GM21576 (cell line): ENCODE measurements around the gene PPM1E.

ENCODE experiments used
- ATAC-seq: cut with Tn5 transposase; IDR thresholded peaks from one replicate; pipeline ENCODE4 v1.9.1; 2021; ENCODE audit warnings: mild to moderate bottlenecking, moderate library complexity; ENCODE audit not compliant: unreplicated experiment

PPM1E gene

DNA sequence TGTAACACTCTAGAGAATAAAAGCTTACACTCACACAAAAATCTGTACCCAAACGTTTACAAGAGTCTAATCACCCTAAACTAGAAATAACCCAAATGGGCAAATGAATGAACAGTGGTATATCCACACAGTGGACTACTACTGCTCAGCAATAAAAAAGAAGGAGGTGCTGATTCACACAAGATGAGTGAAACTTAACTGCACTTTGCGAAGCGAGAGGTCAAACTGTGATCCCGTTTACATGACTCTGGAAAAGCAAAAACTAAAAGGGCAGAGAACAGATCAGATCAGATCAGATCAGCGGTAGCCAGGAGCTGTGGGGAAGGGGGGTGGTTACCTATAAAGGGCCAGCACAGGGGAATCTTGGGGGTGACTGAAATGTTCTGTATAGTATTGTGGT lies 237.7 kb downstream of the PPM1E start:
- no peak for ATAC-seq

- no peak for ATAC-seq
These were observed 239.7 kb downstream of the PPM1E start for GRCh38 chr17:58995247-58995940.

DNA sequence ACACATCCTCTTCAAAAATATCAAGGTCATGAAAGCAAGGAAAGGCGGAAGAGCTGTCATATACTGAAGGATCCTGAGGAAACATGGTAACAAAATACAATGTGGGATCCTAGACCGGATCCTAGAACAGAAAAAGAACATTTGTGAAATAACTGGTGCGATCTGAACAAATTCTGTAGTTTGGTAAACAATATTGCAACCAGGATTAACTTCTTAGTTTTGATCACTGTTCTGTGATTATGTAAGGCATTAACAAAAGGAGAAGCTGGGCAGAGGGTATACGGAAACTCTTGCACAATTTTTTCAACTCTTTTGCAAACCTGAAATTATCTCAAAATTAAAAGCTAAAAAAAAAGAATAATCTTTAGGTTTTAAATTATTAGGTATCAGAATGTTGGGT lies 241.3 kb downstream of the PPM1E start:
- no peak for ATAC-seq

- ATAC-seq, result no peak
These were observed 242.3 kb downstream of the PPM1E start for GRCh38 chr17:58997756-58998553.

GRCh38 chr17:58998871-58999270 lies 243.2 kb downstream of the PPM1E start:
- ATAC-seq, result no peak

DNA sequence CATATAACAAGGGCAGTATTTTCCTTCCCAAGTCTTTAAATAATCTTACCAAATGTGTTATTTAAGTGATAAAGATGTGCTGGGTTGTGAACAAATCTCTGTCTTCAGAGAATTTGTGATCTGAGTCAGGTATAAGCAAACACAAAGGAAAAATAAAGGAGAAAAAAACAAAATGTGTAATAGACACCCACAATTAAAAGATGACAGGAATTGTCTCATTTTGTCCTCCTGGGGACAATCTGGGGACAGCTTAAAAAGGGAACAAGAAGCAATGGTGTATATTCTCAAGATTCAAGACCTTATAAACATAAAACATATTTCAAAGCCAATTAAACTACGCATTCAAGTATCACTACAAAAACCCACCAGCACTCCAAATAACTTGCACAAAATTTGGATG lies 243.8 kb downstream of the PPM1E start:
- no peak for ATAC-seq

DNA sequence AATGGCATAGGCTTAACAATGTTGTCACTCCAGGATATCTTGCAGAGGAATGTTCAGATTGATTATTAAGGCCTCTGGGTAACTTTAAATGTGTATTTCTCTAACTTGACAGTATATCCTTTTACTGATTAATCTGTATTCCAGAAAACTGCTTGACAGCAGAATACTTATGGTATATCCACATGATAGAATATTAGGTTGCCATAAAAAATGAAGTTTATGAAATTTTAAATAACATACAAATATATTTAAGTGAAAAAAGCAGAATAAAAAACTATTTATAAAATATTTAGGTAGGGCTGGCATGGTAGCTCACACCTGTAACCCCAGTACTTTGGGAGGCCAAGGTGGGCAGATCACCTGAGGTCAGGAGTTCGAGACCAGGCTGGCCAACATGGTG lies 244.4 kb downstream of the PPM1E start:
- no peak for ATAC-seq

DNA sequence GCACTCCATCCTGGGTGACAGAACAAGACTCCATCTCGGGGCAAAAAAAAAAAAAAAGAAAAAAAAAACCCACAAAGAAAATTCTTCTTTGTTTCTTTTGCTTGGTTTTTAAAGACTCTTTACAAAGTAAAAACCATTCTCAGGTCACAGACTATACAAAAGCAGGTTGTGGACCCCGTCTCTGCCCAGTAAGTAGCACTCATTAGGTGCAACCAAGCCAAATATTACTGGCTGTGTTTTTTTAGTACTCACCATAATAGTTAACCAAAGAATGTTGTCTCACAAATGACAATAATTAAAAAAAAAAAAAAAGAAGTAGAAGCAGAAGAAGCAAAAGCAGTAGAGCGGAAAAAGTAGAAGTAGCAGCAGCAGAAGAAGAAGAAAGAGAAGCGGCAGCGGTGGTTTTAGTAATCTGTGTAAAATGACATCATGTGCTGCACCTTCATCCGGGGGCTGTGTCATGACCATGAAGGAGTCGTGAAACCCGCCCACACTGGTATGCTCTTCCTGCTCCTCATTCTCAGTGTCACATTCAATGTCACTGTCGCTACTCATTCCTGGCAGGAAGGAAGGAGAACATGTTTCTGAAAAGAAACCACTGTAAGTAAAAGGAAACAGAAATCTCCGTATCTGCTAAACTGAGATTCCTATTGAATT lies 245.6 kb downstream of the PPM1E start:
- ATAC-seq, result peak; percentile 95

DNA sequence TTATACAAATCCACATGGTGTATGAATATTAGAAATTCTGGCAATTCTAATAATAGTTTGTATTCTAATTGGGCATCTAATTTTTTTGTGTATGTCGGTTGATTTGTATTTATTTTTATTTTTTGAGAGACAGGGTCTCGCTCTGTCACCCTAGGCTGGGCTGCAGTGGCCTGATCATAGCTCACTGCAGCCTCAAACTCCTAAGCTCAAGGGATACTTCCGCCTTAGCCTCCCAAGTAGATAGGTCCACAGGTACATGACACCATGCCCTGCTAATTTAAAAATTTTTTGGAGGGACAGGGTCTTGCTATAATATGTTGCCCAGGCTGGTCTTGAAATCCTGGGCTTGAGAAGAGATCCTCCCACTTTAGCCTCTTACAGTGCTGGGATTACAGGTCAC lies 246.5 kb downstream of the PPM1E start:
- no peak for ATAC-seq

- no peak for ATAC-seq
These were observed 247.2 kb downstream of the PPM1E start for GRCh38 chr17:59002848-59003247.

DNA sequence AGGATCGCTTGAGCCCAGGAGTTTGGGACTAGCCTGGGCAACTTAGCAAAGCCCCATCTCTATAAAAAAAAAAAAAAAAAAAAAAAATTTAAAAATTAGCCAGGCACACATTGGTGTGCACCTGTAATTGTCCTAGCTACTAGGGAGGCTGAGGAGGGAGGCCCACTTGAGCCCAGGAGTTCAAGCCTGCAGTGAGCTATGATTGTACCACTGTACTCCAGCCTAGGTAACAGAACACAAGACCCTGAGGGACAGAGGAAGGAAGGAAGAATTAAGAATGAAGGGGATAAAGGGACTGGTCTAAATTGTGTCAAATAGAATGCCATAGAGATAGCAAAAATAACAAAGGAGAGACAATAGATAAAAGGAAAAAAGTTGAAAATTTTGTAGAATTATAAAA lies 248.2 kb downstream of the PPM1E start:
- ATAC-seq, result no peak

DNA sequence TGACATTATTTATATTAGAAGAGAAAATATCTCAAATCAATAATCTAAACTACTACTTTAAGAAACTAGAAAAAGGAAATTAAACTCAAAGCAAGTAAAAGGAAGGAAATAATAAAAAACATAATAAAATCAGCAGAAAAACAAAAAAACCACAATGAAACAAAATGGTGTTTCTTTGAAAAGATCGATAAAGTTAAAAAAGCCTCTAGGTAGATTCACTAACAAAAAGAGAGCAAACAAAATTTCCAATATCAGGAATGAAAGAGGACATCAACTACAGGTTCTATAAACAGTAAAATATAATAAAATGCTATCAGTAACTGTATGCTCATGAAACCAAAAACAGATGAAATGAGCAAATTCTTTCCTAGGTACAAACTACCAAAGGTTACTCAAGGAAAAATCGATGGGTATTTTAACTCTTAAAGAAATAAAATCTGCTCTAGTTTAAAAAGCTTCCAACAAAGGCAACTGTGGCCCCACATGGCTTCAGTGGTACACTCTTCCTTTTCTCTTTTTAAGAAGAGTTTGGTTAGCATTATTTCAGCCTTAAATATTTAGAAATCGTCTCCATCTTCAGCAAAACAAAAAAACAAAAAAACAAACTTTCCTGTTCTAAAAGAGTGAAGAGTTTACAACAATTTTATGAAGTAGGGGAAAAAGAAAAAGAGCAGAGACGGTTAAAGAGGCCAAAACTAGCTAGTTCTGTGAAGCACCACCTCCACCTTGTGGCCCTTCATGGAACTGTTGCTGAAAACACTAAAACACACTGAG lies 248.9 kb downstream of the PPM1E start:
- no peak for ATAC-seq

GRCh38 chr17:59007995-59008394 lies 252.3 kb downstream of the PPM1E start:
- ATAC-seq, result no peak

DNA sequence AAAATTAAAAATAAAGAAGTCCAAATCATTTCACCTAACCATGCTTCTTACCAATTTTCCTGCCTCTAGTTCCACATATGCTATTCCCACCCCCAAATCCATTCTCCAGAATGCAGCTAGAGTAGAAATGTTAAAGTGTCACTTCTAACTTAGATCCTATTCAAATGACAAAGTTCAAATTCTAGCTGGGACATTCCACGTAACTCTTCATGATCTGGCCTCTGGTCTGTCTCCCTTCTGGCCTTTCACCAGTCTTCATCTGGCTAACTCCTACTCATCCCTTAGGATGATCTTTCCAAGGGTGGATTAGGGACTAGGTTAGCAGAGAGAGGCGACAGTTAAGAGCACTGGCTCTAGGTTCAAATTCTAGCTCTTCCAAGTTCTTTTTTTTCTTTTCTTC lies 253.1 kb downstream of the PPM1E start:
- ATAC-seq, result no peak

GRCh38 chr17:59010026-59010425 lies 254.4 kb downstream of the PPM1E start:
- no peak for ATAC-seq

- ATAC-seq, result no peak
These were observed 256.3 kb downstream of the PPM1E start for GRCh38 chr17:59011975-59012374.

DNA sequence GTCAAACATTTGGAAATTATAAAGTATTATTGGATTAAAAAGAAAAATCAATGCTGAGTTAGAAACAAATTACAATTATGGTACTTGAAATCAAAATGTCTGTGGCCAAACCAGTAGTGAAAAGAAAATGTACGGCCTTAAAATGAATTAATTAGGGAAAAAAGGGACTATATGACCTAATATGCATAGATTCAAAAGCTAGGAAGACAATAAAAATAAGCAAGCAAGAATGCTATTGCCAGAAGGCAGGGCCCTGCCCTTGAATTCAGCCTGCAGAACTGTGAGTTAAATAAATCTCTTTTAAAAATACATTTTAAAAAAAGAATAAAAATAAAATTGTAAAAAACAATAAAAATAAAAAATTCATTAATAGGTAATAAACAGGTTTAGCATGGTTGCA lies 262.4 kb downstream of the PPM1E start:
- ATAC-seq, result no peak

DNA sequence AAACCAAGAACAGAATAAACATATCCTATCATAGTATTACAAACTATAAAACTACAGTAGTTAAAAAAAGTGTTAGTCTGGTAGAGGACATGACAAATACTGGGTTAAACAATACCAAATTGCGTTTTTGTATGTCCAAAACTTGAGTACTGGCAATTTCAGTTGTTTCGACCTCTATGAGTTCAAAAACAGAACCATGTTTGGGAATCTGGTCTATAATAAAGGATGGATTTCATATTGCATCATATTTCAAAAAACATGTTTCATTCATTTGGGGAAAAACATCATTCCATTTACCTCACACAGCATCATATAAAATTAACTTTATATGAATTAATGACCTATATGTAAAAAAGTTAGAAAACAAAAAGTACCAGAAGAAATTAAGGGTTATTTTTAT lies 269.3 kb downstream of the PPM1E start:
- ATAC-seq, result no peak

GRCh38 chr17:59026176-59026939 lies 270.7 kb downstream of the PPM1E start:
- ATAC-seq, result no peak

DNA sequence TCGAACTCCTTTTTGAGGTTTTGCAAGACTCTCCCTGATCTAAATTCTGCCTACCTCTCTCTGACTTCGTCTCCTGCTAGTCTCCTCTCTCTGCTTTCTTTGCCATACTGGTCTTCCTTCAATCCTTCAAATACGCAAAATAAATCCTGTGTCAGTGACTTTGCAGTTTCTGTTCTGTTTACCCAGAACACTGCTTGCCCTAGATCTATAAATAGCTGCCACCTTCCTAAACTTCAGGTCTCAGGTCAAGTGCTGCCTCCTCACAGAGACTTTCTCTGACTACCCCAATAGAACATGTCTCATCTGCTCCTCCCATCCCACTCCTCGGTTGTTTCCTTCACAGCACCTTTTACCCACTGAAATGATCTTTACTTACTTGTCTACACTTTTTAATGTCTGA lies 272.1 kb downstream of the PPM1E start:
- ATAC-seq, result no peak

GRCh38 chr17:59028328-59028727 lies 272.7 kb downstream of the PPM1E start:
- no peak for ATAC-seq
